ENCODE results near the gene ATP8A2.

DNA sequence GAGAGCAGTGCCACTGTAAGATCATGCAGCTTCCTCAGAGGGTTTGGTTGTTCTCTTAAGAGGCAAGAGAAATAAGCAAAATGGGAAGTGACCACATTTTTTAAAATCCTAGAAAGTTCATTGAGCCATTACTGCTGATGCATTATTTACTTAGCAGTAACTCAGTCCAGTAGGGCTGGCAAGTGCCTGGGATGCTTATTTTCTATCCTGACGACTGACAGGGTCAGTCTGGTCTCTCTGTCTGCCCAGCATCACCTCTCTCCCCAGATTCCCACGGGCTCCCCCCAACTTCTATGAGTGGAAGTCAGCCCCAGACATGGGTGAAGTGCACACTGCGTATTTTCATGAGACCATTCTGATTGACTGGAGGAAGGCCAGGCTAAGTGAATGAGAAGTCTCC, 669.7 kb downstream of the ATP8A2 start:
- no peak for TF ChIP-seq EZH2 (IDR thresholded peaks at IDR 0.05; ENCODE audit: low read depth, low read length, severe bottlenecking)
- TF ChIP-seq, protein P1, sequence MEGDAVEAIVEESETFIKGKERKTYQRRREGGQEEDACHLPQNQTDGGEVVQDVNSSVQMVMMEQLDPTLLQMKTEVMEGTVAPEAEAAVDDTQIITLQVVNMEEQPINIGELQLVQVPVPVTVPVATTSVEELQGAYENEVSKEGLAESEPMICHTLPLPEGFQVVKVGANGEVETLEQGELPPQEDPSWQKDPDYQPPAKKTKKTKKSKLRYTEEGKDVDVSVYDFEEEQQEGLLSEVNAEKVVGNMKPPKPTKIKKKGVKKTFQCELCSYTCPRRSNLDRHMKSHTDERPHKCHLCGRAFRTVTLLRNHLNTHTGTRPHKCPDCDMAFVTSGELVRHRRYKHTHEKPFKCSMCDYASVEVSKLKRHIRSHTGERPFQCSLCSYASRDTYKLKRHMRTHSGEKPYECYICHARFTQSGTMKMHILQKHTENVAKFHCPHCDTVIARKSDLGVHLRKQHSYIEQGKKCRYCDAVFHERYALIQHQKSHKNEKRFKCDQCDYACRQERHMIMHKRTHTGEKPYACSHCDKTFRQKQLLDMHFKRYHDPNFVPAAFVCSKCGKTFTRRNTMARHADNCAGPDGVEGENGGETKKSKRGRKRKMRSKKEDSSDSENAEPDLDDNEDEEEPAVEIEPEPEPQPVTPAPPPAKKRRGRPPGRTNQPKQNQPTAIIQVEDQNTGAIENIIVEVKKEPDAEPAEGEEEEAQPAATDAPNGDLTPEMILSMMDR (IDR thresholded peaks at IDR 0.05; ENCODE audit: control extremely low read depth in 1 of 3, insufficient read depth in 1 of 3, low read depth in 1 of 3, low read length in 3 of 3) = no peak
- TF ChIP-seq EGR1 (IDR thresholded peaks at IDR 0.05; ENCODE audit: borderline replicate concordance, low read depth, low read length) = no peak
- no peak for TF ChIP-seq CREB1 (IDR thresholded peaks at IDR 0.05)
- no peak for TF ChIP-seq POLR2AphosphoS5 (IDR thresholded peaks at IDR 0.05; ENCODE audit: low read depth, low read length)
- TF ChIP-seq TCF12 (IDR thresholded peaks at IDR 0.05; ENCODE audit: low read depth, low read length) = no peak
- TF ChIP-seq GABPA (IDR thresholded peaks at IDR 0.05; ENCODE audit: borderline replicate concordance, insufficient read depth, low read length) = no peak
- TF ChIP-seq POLR2A (IDR thresholded peaks at IDR 0.05; ENCODE audit: control extremely low read depth in 1 of 2, low read depth in 2 of 2, low read length in 2 of 2) = no peak
- no peak for TF ChIP-seq CEBPB (IDR thresholded peaks at IDR 0.05; ENCODE audit: low read depth, low read length)
- TF ChIP-seq POU5F1 (IDR thresholded peaks at IDR 0.05; ENCODE audit: low read depth, low read length) = no peak

Data from H1 (cell line).